Endothelial cell of umbilical vein (primary cell): ENCODE measurements around the gene DBF4B. TPM values are rescaled to one million over a fixed set of nuclear protein-coding genes. Genes with fewer than 3 reads are reported as not detected.

Experiments used
- BruUV-seq: library from RNA; stranded (reverse); fragments of 400-500 nt; replicated peaks from 2 replicates; lab custom pipeline; 2021; lab: Mats Ljungman, UMichigan
- CTCF ChIA-PET: fragments of 300-600, 350-600 bp; sonication (Branson Sonifier 250); formaldehyde crosslinking; loops from one replicate; lab custom pipeline; 2021; ENCODE audit warnings: antibody characterized with exemption, inconsistent platforms; lab: Charles Lee
- POLR2A ChIA-PET: fragments of 300-600, 350-600 bp; sonication (Branson Sonifier 250); formaldehyde crosslinking; loops from one replicate; lab custom pipeline; 2021; ENCODE audit warnings: antibody characterized with exemption, inconsistent platforms; lab: Charles Lee
- DNase-seq: peaks from one replicate; pipeline ENCODE4 v3.0.0-alpha.2; 2011; ENCODE audit warnings: low read depth, low spot score
- FAIRE-seq: peaks from 2 replicates; lab custom pipeline; 2011; peaks lifted over from hg19 to GRCh38; lab: Jason Lieb, UNC
- H2AFZ ChIP-seq: 2 replicates; pipeline ENCODE4 v1.6.0; 2012; ENCODE audit warnings: low read depth, low read length, control low read depth, inconsistent platforms
- H3K27ac ChIP-seq: 2 replicates; pipeline ENCODE4 v1.5.1; 2011; ENCODE audit warnings: low read depth, mild to moderate bottlenecking, control low read depth, low read length, moderate library complexity; ENCODE audit not compliant: insufficient read depth
- H3K27me3 ChIP-seq, 2 experiments: 2 replicates each; pipeline versions ENCODE4 v1.6.0 to v1.6.1; 2011; ENCODE audit warnings: low read length in 2 of 2, mixed read lengths in 1 of 2; ENCODE audit not compliant: control insufficient read depth in 2 of 2, insufficient read depth in 2 of 2
- H3K36me3 ChIP-seq, 2 experiments: 2 replicates in 1 of 2; 3 replicates in 1 of 2; pipeline ENCODE4 v1.5.1; 2011; ENCODE audit warnings: low read length in 2 of 2, mild to moderate bottlenecking in 1 of 2, moderate library complexity in 1 of 2; ENCODE audit not compliant: control insufficient read depth in 2 of 2, insufficient read depth in 2 of 2; ENCODE audit errors: extremely low read depth in 1 of 2
- H3K4me1 ChIP-seq: 3 replicates; pipeline ENCODE4 v1.5.1; 2011; ENCODE audit warnings: mild to moderate bottlenecking, low read length; ENCODE audit not compliant: control insufficient read depth, insufficient read depth; ENCODE audit errors: extremely low read depth
- H3K4me2 ChIP-seq: 2 replicates; pipeline ENCODE4 v1.6.1; 2011; ENCODE audit warnings: low read length, control low read depth, mixed read lengths; ENCODE audit not compliant: insufficient read depth
- H3K4me3 ChIP-seq, 3 experiments: fragments of 200-600 bp in 1 of 3; sonication (generic), shearing (Covaris generic) in 1 of 3; replicated peaks in 1 of 3; 2 replicates each; pipeline ENCODE4 v1.5.1; 2011 to 2016; ENCODE audit warnings: control low read depth in 3 of 3, low read length in 3 of 3, mild to moderate bottlenecking in 2 of 3, inconsistent platforms in 1 of 3, low read depth in 1 of 3, moderate library complexity in 1 of 3; ENCODE audit not compliant: insufficient read depth in 1 of 3
- H3K79me2 ChIP-seq: 2 replicates; pipeline ENCODE4 v1.6.0; 2012; ENCODE audit warnings: low read length, inconsistent platforms; ENCODE audit not compliant: control insufficient read depth, insufficient read depth
- H3K9ac ChIP-seq: replicated peaks from 2 replicates; pipeline ENCODE3; 2011; ENCODE audit warnings: low read length, control low read depth; ENCODE audit not compliant: insufficient read depth; ENCODE audit errors: extremely low read depth
- H3K9me1 ChIP-seq: replicated peaks from 3 replicates; pipeline ENCODE4 v1.6.0; 2011; ENCODE audit warnings: mild to moderate bottlenecking, low read length; ENCODE audit not compliant: control insufficient read depth, insufficient read depth; ENCODE audit errors: extremely low read depth
- H3K9me3 ChIP-seq: replicated peaks from 2 replicates; pipeline ENCODE4 v1.5.1; 2012; ENCODE audit warnings: low read length, inconsistent platforms; ENCODE audit not compliant: control insufficient read depth, insufficient read depth
- H4K20me1 ChIP-seq: replicated peaks from 2 replicates; pipeline ENCODE3; 2011; ENCODE audit warnings: mild to moderate bottlenecking, low read length; ENCODE audit not compliant: control insufficient read depth, insufficient read depth; ENCODE audit errors: extremely low read depth
- EZH2 ChIP-seq: IDR thresholded peaks from 2 replicates; pipeline ENCODE4 v1.6.1; 2012; ENCODE audit warnings: borderline replicate concordance, low read depth, mild to moderate bottlenecking, moderate library complexity, low read length, inconsistent platforms; ENCODE audit not compliant: severe bottlenecking
- FOS ChIP-seq: IDR thresholded peaks from 2 replicates; pipeline ENCODE4 v1.6.1; 2011; ENCODE audit warnings: mild to moderate bottlenecking, low read length, moderate library complexity, borderline replicate concordance; ENCODE audit not compliant: insufficient read depth
- GATA2 ChIP-seq: IDR thresholded peaks from 2 replicates; pipeline ENCODE4 v1.7.0; 2011; ENCODE audit warnings: low read depth, mild to moderate bottlenecking, moderate library complexity, mixed read lengths, low read length; ENCODE audit not compliant: insufficient read length, insufficient read depth
- JUN ChIP-seq: IDR thresholded peaks from 2 replicates; pipeline ENCODE4 v1.6.1; 2011; ENCODE audit warnings: borderline replicate concordance, low read depth; ENCODE audit not compliant: insufficient read length, insufficient read depth
- MAX ChIP-seq: IDR thresholded peaks from 2 replicates; pipeline ENCODE4 v1.6.1; 2011; ENCODE audit not compliant: insufficient read depth, insufficient read length
- MYC ChIP-seq: IDR thresholded peaks from one replicate; pipeline ENCODE4 v1.6.1; 2011; ENCODE audit warnings: mild to moderate bottlenecking, low read depth, low read length
- POLR2A ChIP-seq: IDR thresholded peaks from 2 replicates; pipeline ENCODE4 v1.6.1; 2012; ENCODE audit warnings: low read depth, mild to moderate bottlenecking, control low read depth, low read length
- POLR2AphosphoS5 ChIP-seq: IDR thresholded peaks from 2 replicates; pipeline ENCODE4 v1.6.1; 2012; ENCODE audit warnings: low read depth, mild to moderate bottlenecking, control low read depth, low read length, moderate library complexity; ENCODE audit not compliant: insufficient read depth
- dilution Hi-C: fragments of 300-500 bp; cut with MboI; formaldehyde crosslinking; loops from one replicate; pipeline ENCODE4 v1.15.0; 2019; ENCODE audit warnings: low sequenced_read_pairs; ENCODE audit not compliant: extremely low pct_ligation_motif_present
- intact Hi-C: fragments of 100-400 bp; cut with micrococcal nuclease; formaldehyde crosslinking; loops from one replicate; pipeline ENCODE4 v1.10.0; 2022
- polyA plus RNA-seq, 4 experiments: library from polyadenylated mRNA; depleted of rRNA in 3 of 4; stranded (reverse) in 3 of 4; unstranded in 1 of 4; fragments of >200 nt; gene quantifications; 2 replicates each; pipeline versions ENCODE4 v1.2.1 to v1.2.3, GENCODE V29; 2011 to 2012; ENCODE audit warnings: missing spikeins in 1 of 4
- total RNA-seq: library from RNA; stranded (reverse); gene quantifications from 2 replicates; pipeline ENCODE4 v1.2.3, GENCODE V29; 2021
- TF ChIP-seq, protein P1 (sequence below), 2 donors: IDR thresholded peaks; 1 replicate in 1 of 2; 2 replicates in 1 of 2; pipeline ENCODE4 v1.5.1; 2011; ENCODE audit warnings: low read length in 2 of 2, mild to moderate bottlenecking in 2 of 2, moderate library complexity in 2 of 2, control low read depth in 1 of 2, inconsistent platforms in 1 of 2, low read depth in 1 of 2; ENCODE audit not compliant: insufficient read depth in 1 of 2; ENCODE audit errors: extremely low read depth in 1 of 2

Gene DBF4B
- total and polyA plus RNA-seq, 2 donors (not counting 3 experiments of a cell fraction or from before 2014, with no cell fraction given) = 12.5 to 26.2 TPM

GRCh38 chr17:44773140-44773539, 64.7 kb downstream of the DBF4B start:
- H3K9me1 ChIP-seq = no peaks in the 10 kb centered on the region
- H3K79me2 ChIP-seq = no peaks in the 10 kb centered on the region
- no peaks in the 10 kb centered on the region for H3K27me3 ChIP-seq
- no peak for FAIRE-seq
- H3K4me2 ChIP-seq = no peak overlapping the region
- no peak for DNase-seq
- ChIA-PET CTCF (interaction anchor here (0.7 to 15.3 kb wide), 7 partner anchors 11 to 247 kb away, joined by 3 to 368 read pairs (median 3); no protein-coding TSS in a partner anchor), POLR2A (no interaction called here)
- H2AFZ ChIP-seq = no peak overlapping the region
- H3K4me3 ChIP-seq = no peak overlapping the region
- no peak overlapping the region for H3K9ac ChIP-seq
- H3K9me3 ChIP-seq = no peaks in the 10 kb centered on the region
- dilution Hi-C loops = loop anchor here (25.0 kb wide), 1 partner anchor 89 kb away; no protein-coding TSS in a partner anchor
- BruUV-seq = no TSS peak
- H3K36me3 ChIP-seq = no peaks in the 10 kb centered on the region
- H3K27ac ChIP-seq = no peak overlapping the region
- peaks cover 5% of the 10 kb centered on the region for H3K4me1 ChIP-seq
- TF ChIP-seq, protein P1, sequence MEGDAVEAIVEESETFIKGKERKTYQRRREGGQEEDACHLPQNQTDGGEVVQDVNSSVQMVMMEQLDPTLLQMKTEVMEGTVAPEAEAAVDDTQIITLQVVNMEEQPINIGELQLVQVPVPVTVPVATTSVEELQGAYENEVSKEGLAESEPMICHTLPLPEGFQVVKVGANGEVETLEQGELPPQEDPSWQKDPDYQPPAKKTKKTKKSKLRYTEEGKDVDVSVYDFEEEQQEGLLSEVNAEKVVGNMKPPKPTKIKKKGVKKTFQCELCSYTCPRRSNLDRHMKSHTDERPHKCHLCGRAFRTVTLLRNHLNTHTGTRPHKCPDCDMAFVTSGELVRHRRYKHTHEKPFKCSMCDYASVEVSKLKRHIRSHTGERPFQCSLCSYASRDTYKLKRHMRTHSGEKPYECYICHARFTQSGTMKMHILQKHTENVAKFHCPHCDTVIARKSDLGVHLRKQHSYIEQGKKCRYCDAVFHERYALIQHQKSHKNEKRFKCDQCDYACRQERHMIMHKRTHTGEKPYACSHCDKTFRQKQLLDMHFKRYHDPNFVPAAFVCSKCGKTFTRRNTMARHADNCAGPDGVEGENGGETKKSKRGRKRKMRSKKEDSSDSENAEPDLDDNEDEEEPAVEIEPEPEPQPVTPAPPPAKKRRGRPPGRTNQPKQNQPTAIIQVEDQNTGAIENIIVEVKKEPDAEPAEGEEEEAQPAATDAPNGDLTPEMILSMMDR (IDR thresholded peaks at IDR 0.05; ENCODE audit: extremely low read depth in 1 of 2, insufficient read depth in 1 of 2, low read depth in 1 of 2, low read length in 2 of 2) = no peak
- no peak for TF ChIP-seq GATA2
- TF ChIP-seq MAX = no peak
- TF ChIP-seq MYC = no peak
- TF ChIP-seq POLR2A = no peak
- TF ChIP-seq POLR2AphosphoS5 = no peak
- TF ChIP-seq EZH2 = no peak
- TF ChIP-seq FOS = no peak
- no peak for TF ChIP-seq JUN
- no peaks in the 10 kb centered on the region for H4K20me1 ChIP-seq
- intact Hi-C loops = no loop called here
